ENCODE data around the gene NMNAT2. TPM values are rescaled to one million over a fixed set of nuclear protein-coding genes. Genes with fewer than 3 reads are reported as not detected.

The NMNAT2 gene
- total RNA-seq, 1 experiment from 2014 or later = 8.8 TPM

GRCh38 chr1:183419399-183419798 lies 1.2 kb upstream of the NMNAT2 start:
- H3K27ac Mint-ChIP-seq = no peak overlapping the region
- TF ChIP-seq USF1 (CRISPR knock-in tag; IDR thresholded peaks at IDR 0.05) (no peak), ZNF219 (CRISPR knock-in tag; IDR thresholded peaks at IDR 0.05; ENCODE audit: borderline replicate concordance) (no peak), JAZF1 (CRISPR knock-in tag; IDR thresholded peaks at IDR 0.05) (no peak), IRF1 (CRISPR knock-in tag; IDR thresholded peaks at IDR 0.05) (no peak), ZNF121 (CRISPR knock-in tag; IDR thresholded peaks at IDR 0.05) (no peak), ZNF281 (CRISPR knock-in tag; IDR thresholded peaks at IDR 0.05) (no peak), FOXP4 (CRISPR knock-in tag; IDR thresholded peaks at IDR 0.05) (no peak), MXD4 (CRISPR knock-in tag; IDR thresholded peaks at IDR 0.05; ENCODE audit: borderline replicate concordance) (no peak)
- ATAC-seq = no peak
- DNase-seq (ENCODE audit: low spot score) = no peak
- no peak overlapping the region for H3K4me3 Mint-ChIP-seq
- H3K36me3 Mint-ChIP-seq = no peaks in the 10 kb centered on the region
- POLR2A ChIA-PET = interaction anchor here (0.7 kb wide), 1 partner anchor 52 kb away, joined by 3 read pairs; no protein-coding TSS in a partner anchor
- H3K4me1 Mint-ChIP-seq = peaks cover 38% of the 10 kb centered on the region
- no peaks in the 10 kb centered on the region for H3K9me3 Mint-ChIP-seq
- peaks cover 47% of the 10 kb centered on the region for H3K27me3 Mint-ChIP-seq (ENCODE audit: low read depth)
- CTCF ChIA-PET = interaction anchor here (0.8 to 1.4 kb wide), 2 partner anchors 52 to 192 kb away, joined by 3 read pairs; partner anchors contain the start of gene SMG7

GRCh38 chr1:183418696-183419095 lies 516 bp upstream of the NMNAT2 start:
- DNase-seq (ENCODE audit: low spot score) = no peak
- Mint-ChIP-seq H3K36me3 (no peaks in the 10 kb centered on the region), H3K4me3 (peak overlapping the region; percentile 86), H3K27ac (no peak overlapping the region), H3K4me1 (peaks cover 38% of the 10 kb centered on the region), H3K9me3 (no peaks in the 10 kb centered on the region), H3K27me3 (ENCODE audit: low read depth) (peaks cover 47% of the 10 kb centered on the region)
- ChIA-PET CTCF (interaction anchor here (0.8 to 1.4 kb wide), 5 partner anchors 53 to 204 kb away, joined by 3 to 5 read pairs (median 3); partner anchors contain the start of gene SMG7), POLR2A (interaction anchor here (0.7 to 1.2 kb wide), 2 partner anchors 13 to 53 kb away, joined by 3 to 4 read pairs; no protein-coding TSS in a partner anchor)
- ATAC-seq = no peak
- TF ChIP-seq CREB1 (CRISPR knock-in tag; IDR thresholded peaks at IDR 0.05) (no peak), NR2C2 (CRISPR knock-in tag; IDR thresholded peaks at IDR 0.05) (no peak), STAT6 (CRISPR knock-in tag; conservative IDR thresholded peaks at IDR 0.05; ENCODE audit: low read depth) (no peak), GTF2I (CRISPR knock-in tag; conservative IDR thresholded peaks at IDR 0.05) (no peak), PREB (CRISPR knock-in tag; IDR thresholded peaks at IDR 0.05; ENCODE audit: borderline replicate concordance) (no peak), IRF1 (CRISPR knock-in tag; IDR thresholded peaks at IDR 0.05) (no peak), ARID4B (CRISPR knock-in tag; IDR thresholded peaks at IDR 0.05; ENCODE audit: borderline replicate concordance) (no peak), USF2 (CRISPR knock-in tag; IDR thresholded peaks at IDR 0.05) (no peak), ZNF423 (CRISPR knock-in tag; IDR thresholded peaks at IDR 0.05) (no peak)
